ENCODE results near the gene SCRN1.

- TF ChIP-seq POLR2A (IDR thresholded peaks at IDR 0.05) (no peak), CTCF (IDR thresholded peaks at IDR 0.05) (no peak)
These were observed 39.1 kb downstream of the SCRN1 start for GRCh38 chr7:29950480-29950879.

Measured in thyroid gland (tissue), 4 donors.